ENCODE results near the gene LEFTY2. TPM values are rescaled to one million over a fixed set of nuclear protein-coding genes. Genes with fewer than 3 reads are reported as not detected.
A peak's percentile ranks its signal among the peaks of the same experiment; 100 is the strongest.

Gene LEFTY2
- total RNA-seq, 1 experiment from 2014 or later: not detected

- Histone ChIP-seq H3K4me2 (ENCODE audit: low read length) (peak overlapping the region; percentile 56), H3K36me3 (ENCODE audit: low read depth, low read length) (no peaks in the 10 kb centered on the region), H2AFZ (ENCODE audit: low read length) (no peak overlapping the region), H3K27me3 (ENCODE audit: low read length) (no peaks in the 10 kb centered on the region), H3K4me3 (ENCODE audit: low read length) (no peak overlapping the region), H3K79me2 (ENCODE audit: low read length) (no peaks in the 10 kb centered on the region), H3K4me1 (ENCODE audit: insufficient read depth, low read length) (peaks cover 55% of the 10 kb centered on the region), H3F3A (ENCODE audit: low read length, unreplicated experiment) (no peaks in the 10 kb centered on the region), H3K9me2 (replicated peaks; ENCODE audit: low read length) (no peaks in the 10 kb centered on the region), H3K27ac (ENCODE audit: low read length) (peak overlapping the region; percentile 98), H3K9ac (ENCODE audit: low read length) (peak overlapping the region; percentile 89), H4K20me1 (ENCODE audit: low read length) (no peaks in the 10 kb centered on the region), H3K9me3 (ENCODE audit: low read length) (no peaks in the 10 kb centered on the region)
- ATAC-seq: peak; percentile 17
- TF ChIP-seq CTCF (conservative IDR thresholded peaks at IDR 0.05; ENCODE audit: low read depth, low read length) (no peak), EZH2 (IDR thresholded peaks at IDR 0.05; ENCODE audit: low read length, unreplicated experiment) (no peak), EZH2phosphoT487 (IDR thresholded peaks at IDR 0.05; ENCODE audit: borderline replicate concordance, low read length) (no peak)
- ChIA-PET POLR2A (ENCODE audit: unreplicated experiment) (interaction anchor here (1.1 kb wide), 1 partner anchor 9 kb away, joined by 4 read pairs; the partner anchor contains the start of gene TMEM63A), CTCF (no interaction called here)
- no TSS peak for BruUV-seq (replicated peaks)
- peak; percentile 48 for DNase-seq
- intact Hi-C loops (cut with micrococcal nuclease): no loop called here
Measured at GRCh38 chr1:225890346-225891228, 50.4 kb downstream of the LEFTY2 start.

- TF ChIP-seq EZH2phosphoT487 (IDR thresholded peaks at IDR 0.05; ENCODE audit: borderline replicate concordance, low read length): no peak
- no peak for TF ChIP-seq CTCF (conservative IDR thresholded peaks at IDR 0.05; ENCODE audit: low read depth, low read length)
- TF ChIP-seq EZH2 (IDR thresholded peaks at IDR 0.05; ENCODE audit: low read length, unreplicated experiment): no peak
- Histone ChIP-seq H3K4me2 (ENCODE audit: low read length) (peak overlapping the region; percentile 56; the same call in 1 of the 2 replicates), H3K9ac (ENCODE audit: low read length) (peak overlapping the region; percentile 14; the same call in 1 of the 2 replicates), H3K27ac (ENCODE audit: low read length) (peak overlapping the region; percentile 98), H3F3A (ENCODE audit: low read length, unreplicated experiment) (no peaks in the 10 kb centered on the region), H3K4me1 (ENCODE audit: insufficient read depth, low read length) (peaks cover 55% of the 10 kb centered on the region), H4K20me1 (ENCODE audit: low read length) (no peaks in the 10 kb centered on the region), H2AFZ (ENCODE audit: low read length) (no peak overlapping the region), H3K9me3 (ENCODE audit: low read length) (no peaks in the 10 kb centered on the region), H3K4me3 (ENCODE audit: low read length) (no peak overlapping the region), H3K27me3 (ENCODE audit: low read length) (no peaks in the 10 kb centered on the region), H3K36me3 (ENCODE audit: low read depth, low read length) (no peaks in the 10 kb centered on the region), H3K9me2 (replicated peaks; ENCODE audit: low read length) (no peaks in the 10 kb centered on the region), H3K79me2 (ENCODE audit: low read length) (no peaks in the 10 kb centered on the region)
- CTCF ChIA-PET: no interaction called here
- DNase-seq: no peak
- ATAC-seq: no peak
- POLR2A ChIA-PET (ENCODE audit: unreplicated experiment): no interaction called here
- intact Hi-C loops (cut with micrococcal nuclease): no loop called here
- BruUV-seq (replicated peaks): no TSS peak
Measured at GRCh38 chr1:225889743-225890142, 51.3 kb downstream of the LEFTY2 start.

All from PC-3 (cell line).